SK-N-SH (cell line): ENCODE measurements around the gene LRRC73.
A peak's percentile ranks its signal among the peaks of the same experiment; 100 is the strongest.

Experiments used
- CTCF ChIP-seq: fragments of 200-600 bp; sonication (generic); IDR thresholded peaks from 2 replicates; pipeline ENCODE4 v1.6.1; 2017; ENCODE audit warnings: antibody characterized with exemption, mild to moderate bottlenecking, moderate library complexity
- EP300 ChIP-seq, 2 experiments: IDR thresholded peaks; 2 replicates each; pipeline versions ENCODE4 v1.4.0 to v1.6.1; 2012; ENCODE audit warnings: borderline replicate concordance in 1 of 2, low read depth in 1 of 2, low read length in 1 of 2
- POLR2AphosphoS5 ChIP-seq: IDR thresholded peaks from 2 replicates; pipeline ENCODE4 v1.6.1; 2012; ENCODE audit warnings: low read depth, low read length
- RAD21 ChIP-seq: IDR thresholded peaks from 2 replicates; pipeline ENCODE4 v1.6.1; 2012; ENCODE audit warnings: mild to moderate bottlenecking, low read length
- RCOR1 ChIP-seq: fragments of 150-350 bp; IDR thresholded peaks from 2 replicates; pipeline ENCODE4 v1.6.1; 2017; ENCODE audit warnings: antibody characterized with exemption, low read length
- TEAD4 ChIP-seq: IDR thresholded peaks from 2 replicates; pipeline ENCODE4 v1.4.0; 2012; ENCODE audit warnings: mild to moderate bottlenecking, borderline replicate concordance; ENCODE audit not compliant: insufficient read depth
- USF2 ChIP-seq: fragments of 150-350 bp; IDR thresholded peaks from 2 replicates; pipeline ENCODE4 v1.6.1; 2017; ENCODE audit warnings: antibody characterized with exemption, low read length, low read depth, borderline replicate concordance

GRCh38 chr6:43489277-43490072 is 20.7 kb downstream of the LRRC73 start:
- TF ChIP-seq CTCF (no peak), RCOR1 (peak; percentile 71; the same call in 1 of the 2 replicates), POLR2AphosphoS5 (no peak), EP300 (IDR thresholded peaks at IDR 0.05; ENCODE audit: borderline replicate concordance in 1 of 2, low read depth in 1 of 2, low read length in 1 of 2) (peak in 1 of 2 experiments; percentile 50; a peak in 1 of 4 replicates), TEAD4 (no peak), USF2 (no peak), RAD21 (no peak)
